HCT116 (cell line): ENCODE results near the gene FAM89B. TPM values are rescaled to one million over a fixed set of nuclear protein-coding genes. Genes with fewer than 3 reads are reported as not detected.

Experiments
- ATAC-seq: fragments of 200-7000 bp; cut with Tn5 transposase; 2 replicates; pipeline ENCODE4 v1.9.1; 2020; ENCODE audit warnings: mild to moderate bottlenecking, moderate library complexity
- BruUV-seq: library from RNA; stranded (reverse); fragments of 400-500 nt; replicated peaks from 2 replicates; lab custom pipeline; 2021; lab: Mats Ljungman, UMichigan
- CTCF ChIA-PET: fragments of 300-600 bp; sonication (Branson Sonifier 250); formaldehyde crosslinking; loops from one replicate; lab custom pipeline; 2021; ENCODE audit warnings: antibody characterized with exemption; lab: Charles Lee
- POLR2A ChIA-PET: fragments of 300-600, 350-600 bp; sonication (Branson Sonifier 250); formaldehyde crosslinking; loops from one replicate; lab custom pipeline; 2021; ENCODE audit warnings: antibody characterized with exemption; lab: Charles Lee
- RAD21 ChIA-PET, 2 experiments: fragments of 300-600 bp; sonication (Branson Sonifier 250); formaldehyde crosslinking; loops; one replicate each; lab custom pipeline; 2023; ENCODE audit warnings: low total read pairs in 2 of 2; ENCODE audit not compliant: uncharacterized antibody in 2 of 2, unreplicated experiment in 2 of 2, low non-redundant PET in 1 of 2; lab: Charles Lee
- DNase-seq: peaks from one replicate; pipeline ENCODE4 v3.0.0-alpha.2; 2010; ENCODE audit warnings: low read depth, low spot score
- H2AFZ ChIP-seq: fragments of 200-600 bp; shearing (Covaris generic), sonication (generic); 2 replicates; pipeline ENCODE4 v1.6.1; 2017; ENCODE audit warnings: low read depth, mixed run types, mixed read lengths, antibody characterized with exemption, low read length; ENCODE audit not compliant: poor library complexity, severe bottlenecking
- H3K27ac ChIP-seq: 2 replicates; pipeline ENCODE4 v1.5.1; 2012; ENCODE audit warnings: low read depth, low read length
- H3K27me3 ChIP-seq: fragments of 200-600 bp; sonication (generic); 2 replicates; pipeline ENCODE4 v1.6.1; 2016; ENCODE audit warnings: mixed run types, low read length, mixed read lengths; ENCODE audit not compliant: insufficient read depth
- H3K36me3 ChIP-seq, 2 experiments: fragments of 200-500 bp in 1 of 2; fragments of 200-600 bp in 1 of 2; sonication (Bioruptor generic) in 1 of 2; sonication (generic) in 1 of 2; 2 replicates each; pipeline versions ENCODE4 v1.5.1 to v1.6.1; 2014 to 2016; ENCODE audit warnings: low read length in 2 of 2, inconsistent platforms in 1 of 2, mixed read lengths in 1 of 2, mixed run types in 1 of 2; ENCODE audit not compliant: insufficient read depth in 2 of 2, control insufficient read depth in 1 of 2
- H3K4me1 ChIP-seq, 2 experiments: fragments of 200-600 bp in 1 of 2; sonication (generic) in 1 of 2; 2 replicates each; pipeline versions ENCODE4 v1.5.1 to v1.6.1; 2012 to 2017; ENCODE audit warnings: low read length in 2 of 2, inconsistent platforms in 1 of 2, mild to moderate bottlenecking in 1 of 2, mixed read lengths in 1 of 2, mixed run types in 1 of 2, moderate library complexity in 1 of 2; ENCODE audit not compliant: insufficient read depth in 2 of 2, control insufficient read depth in 1 of 2
- H3K4me2 ChIP-seq: fragments of 200-600 bp; sonication (generic); 2 replicates; pipeline ENCODE4 v1.6.1; 2017; ENCODE audit warnings: mixed run types, low read length, mixed read lengths
- H3K4me3 ChIP-seq, 2 experiments: fragments of 200-600 bp in 1 of 2; sonication (generic) in 1 of 2; replicated peaks in 1 of 2; 2 replicates each; pipeline ENCODE4 v1.5.1; 2011 to 2016; ENCODE audit warnings: low read length in 2 of 2, control low read depth in 1 of 2, low read depth in 1 of 2, mild to moderate bottlenecking in 1 of 2, mixed read lengths in 1 of 2, mixed run types in 1 of 2
- H3K79me2 ChIP-seq: fragments of 200-600 bp; sonication (generic); 2 replicates; pipeline ENCODE4 v1.6.1; 2017; ENCODE audit warnings: mild to moderate bottlenecking, mixed run types, low read length, moderate library complexity, mixed read lengths; ENCODE audit not compliant: insufficient read depth
- H3K9ac ChIP-seq: fragments of 200-600 bp; sonication (generic); 2 replicates; pipeline ENCODE4 v1.6.1; 2016; ENCODE audit warnings: low read length, mixed read lengths
- H3K9me2 ChIP-seq: fragments of 200-600 bp; sonication (generic), shearing (Covaris generic); 2 replicates; pipeline ENCODE4 v1.6.1; 2017; ENCODE audit warnings: mixed run types, mild to moderate bottlenecking, moderate library complexity; ENCODE audit not compliant: insufficient read depth
- H3K9me3 ChIP-seq, 2 experiments: fragments of 200-500 bp in 1 of 2; fragments of 200-600 bp in 1 of 2; sonication (Bioruptor generic) in 1 of 2; sonication (generic) in 1 of 2; 2 replicates each; pipeline ENCODE4 v1.6.1; 2014 to 2017; ENCODE audit warnings: low read length in 2 of 2, mixed read lengths in 2 of 2, inconsistent platforms in 1 of 2, low read depth in 1 of 2, mild to moderate bottlenecking in 1 of 2, mixed run types in 1 of 2, moderate library complexity in 1 of 2; ENCODE audit not compliant: control insufficient read depth in 1 of 2, insufficient read depth in 1 of 2
- H4K20me1 ChIP-seq: fragments of 200-600 bp; sonication (generic), shearing (Covaris generic); 2 replicates; pipeline ENCODE4 v1.6.1; 2017; ENCODE audit warnings: mixed run types, mild to moderate bottlenecking, moderate library complexity; ENCODE audit not compliant: insufficient read depth
- CEBPB ChIP-seq: IDR thresholded peaks from 2 replicates; pipeline ENCODE4 v1.6.1; 2012; ENCODE audit warnings: low read depth
- EGR1 ChIP-seq: IDR thresholded peaks from 2 replicates; pipeline ENCODE4 v1.6.1; 2012; ENCODE audit warnings: low read depth
- ELF1 ChIP-seq: IDR thresholded peaks from 2 replicates; pipeline ENCODE4 v1.6.1; 2012; ENCODE audit warnings: low read depth, borderline replicate concordance
- FOSL1 ChIP-seq: IDR thresholded peaks from 2 replicates; pipeline ENCODE4 v1.6.1; 2012; ENCODE audit warnings: low read depth
- JUND ChIP-seq: IDR thresholded peaks from 2 replicates; pipeline ENCODE4 v1.6.1; 2012
- MAX ChIP-seq: IDR thresholded peaks from 2 replicates; pipeline ENCODE4 v1.6.1; 2012
- POLR2A ChIP-seq: IDR thresholded peaks from 2 replicates; pipeline ENCODE4 v1.7.0; 2011; ENCODE audit warnings: borderline replicate concordance; ENCODE audit not compliant: insufficient read depth, insufficient read length; ENCODE audit errors: extremely low read depth
- RAD21 ChIP-seq: IDR thresholded peaks from 2 replicates; pipeline ENCODE4 v1.6.1; 2012; ENCODE audit warnings: low read depth, mild to moderate bottlenecking
- REST ChIP-seq: IDR thresholded peaks from 2 replicates; pipeline ENCODE4 v1.6.1; 2012; ENCODE audit warnings: low read depth
- SRF ChIP-seq: IDR thresholded peaks from 2 replicates; pipeline ENCODE4 v1.6.1; 2012; ENCODE audit warnings: low read depth
- TCF7L2 ChIP-seq: IDR thresholded peaks from 2 replicates; pipeline ENCODE4 v1.7.0; 2011; ENCODE audit warnings: borderline replicate concordance, inconsistent platforms; ENCODE audit not compliant: insufficient read depth, insufficient read length; ENCODE audit errors: extremely low read depth
- YY1 ChIP-seq: IDR thresholded peaks from 2 replicates; pipeline ENCODE4 v1.6.1; 2011; ENCODE audit warnings: low read length, low read depth, moderate library complexity, mild to moderate bottlenecking; ENCODE audit not compliant: insufficient replicate concordance; ENCODE audit errors: extremely low read depth
- ZBTB33 ChIP-seq: IDR thresholded peaks from 2 replicates; pipeline ENCODE4 v1.6.1; 2011; ENCODE audit warnings: mild to moderate bottlenecking, low read length, moderate library complexity; ENCODE audit not compliant: insufficient replicate concordance; ENCODE audit errors: extremely low read depth
- ZFX ChIP-seq: fragments of 450-650 bp; IDR thresholded peaks from 2 replicates; pipeline ENCODE4 v1.6.1; 2017
- ZNF274 ChIP-seq: fragments of 200-500 bp; sonication (Bioruptor generic); IDR thresholded peaks from 2 replicates; pipeline ENCODE4 v1.6.1; 2014; ENCODE audit warnings: mild to moderate bottlenecking, low read depth, low read length, inconsistent platforms
- intact Hi-C: fragments of 100-400 bp; cut with micrococcal nuclease; formaldehyde crosslinking; loops from 2 replicates; pipeline ENCODE4 v1.10.0; 2022
- total RNA-seq: library from RNA; stranded (reverse); gene quantifications from one replicate; pipeline ENCODE4 v1.2.1, GENCODE V29; 2021; ENCODE audit not compliant: unreplicated experiment

The FAM89B gene
- total RNA-seq, 1 experiment from 2014 or later: 60.0 TPM

GRCh38 chr11:65549096-65549495 is 23.2 kb upstream of the FAM89B start:
- H3K36me3 ChIP-seq: peaks cover 5 to 18% of the 10 kb centered on the region in 2 experiments
- no TSS peak for BruUV-seq
- no peaks in the 10 kb centered on the region for H4K20me1 ChIP-seq
- H3K9me2 ChIP-seq: no peaks in the 10 kb centered on the region
- H3K27me3 ChIP-seq: no peaks in the 10 kb centered on the region
- H3K79me2 ChIP-seq: peaks cover 1% of the 10 kb centered on the region; the same call in 1 of the 2 replicates
- H3K4me2 ChIP-seq: no peak overlapping the region
- intact Hi-C loops: no loop called here
- ChIA-PET POLR2A (no interaction called here), CTCF (no interaction called here), RAD21 (no interaction called here)
- H3K9me3 ChIP-seq: no peaks in the 10 kb centered on the region
- H3K27ac ChIP-seq: no peak overlapping the region
- H3K9ac ChIP-seq: no peak overlapping the region
- DNase-seq (no peak), ATAC-seq (no peak)
- H3K4me1 ChIP-seq: peaks cover 36 to 46% of the 10 kb centered on the region in 2 experiments
- no peak overlapping the region for H2AFZ ChIP-seq
- TF ChIP-seq ZBTB33: no peak
- no peak for TF ChIP-seq SRF
- TF ChIP-seq YY1: no peak
- TF ChIP-seq EGR1: no peak
- no peak for TF ChIP-seq TCF7L2
- TF ChIP-seq POLR2A: no peak
- TF ChIP-seq REST: no peak
- TF ChIP-seq ZNF274: no peak
- no peak for TF ChIP-seq FOSL1
- no peak for TF ChIP-seq RAD21
- no peak for TF ChIP-seq ZFX
- TF ChIP-seq MAX: no peak
- TF ChIP-seq JUND: no peak
- TF ChIP-seq CEBPB: no peak
- no peak for TF ChIP-seq ELF1
- no peak overlapping the region for H3K4me3 ChIP-seq
